A549 (cell line): ENCODE results near the gene LRIF1. TPM values are rescaled to one million over a fixed set of nuclear protein-coding genes. Genes with fewer than 3 reads are reported as not detected.

Experiments
- ATAC-seq, 2 experiments: fragments of 200-7000 bp in 1 of 2; fragments of >200 bp in 1 of 2; cut with Nextera tagmentation in 1 of 2; cut with Tn5 transposase in 1 of 2; 3 replicates each; pipeline versions ENCODE4 v1.8.0 to v1.9.1; 2018 to 2020; ENCODE audit warnings: mild to moderate bottlenecking in 1 of 2, moderate library complexity in 1 of 2
- CTCF ChIA-PET: fragments of 300-600 bp; sonication (Branson Sonifier 250); formaldehyde crosslinking; extraction: SDS; loops from one replicate; lab custom pipeline; 2021; ENCODE audit warnings: antibody characterized with exemption, inconsistent platforms; lab: Yijun Ruan, JAX
- POLR2A ChIA-PET: fragments of 350-600 bp; formaldehyde crosslinking; extraction: SDS; loops from one replicate; lab custom pipeline; 2021; ENCODE audit warnings: antibody characterized with exemption, inconsistent platforms; lab: Yijun Ruan, JAX
- DNase-seq, 2 experiments: peaks; one replicate each; pipeline versions ENCODE4 v3.0.0 to v3.0.0-alpha.2; 2011 to 2016; ENCODE audit warnings: low read depth in 1 of 2, low spot score in 1 of 2
- FAIRE-seq: peaks from 2 replicates; lab custom pipeline; 2011; peaks lifted over from hg19 to GRCh38; lab: Jason Lieb, UNC
- H3K27ac ChIP-seq, 2 experiments: fragments of >200 bp; sonication (Bioruptor Twin); formaldehyde crosslinking; 3 replicates each; pipeline ENCODE4 v1.5.1; 2016 to 2017
- H3K4me1 ChIP-seq: fragments of >200 bp; sonication (Bioruptor Twin); formaldehyde crosslinking; 3 replicates; pipeline ENCODE4 v1.6.1; 2016
- H3K4me2 ChIP-seq: fragments of >200 bp; sonication (Bioruptor Twin); formaldehyde crosslinking; 3 replicates; pipeline ENCODE4 v1.6.1; 2016
- H3K4me3 ChIP-seq: fragments of >200 bp; sonication (Bioruptor Twin); formaldehyde crosslinking; 3 replicates; pipeline ENCODE4 v1.5.1; 2016
- H3K9me3 ChIP-seq: fragments of >200 bp; sonication (Bioruptor Twin); formaldehyde crosslinking; 3 replicates; pipeline ENCODE4 v1.6.1; 2016
- CEBPB ChIP-seq, 2 experiments: fragments of >200 bp in 1 of 2; sonication (Bioruptor Twin) in 1 of 2; formaldehyde crosslinking in 1 of 2; IDR thresholded peaks; 2 replicates each; pipeline ENCODE4 v1.6.1; 2012 to 2016
- CHD4 ChIP-seq: fragments of 200-600 bp; sonication (generic); IDR thresholded peaks from 2 replicates; pipeline ENCODE4 v1.6.1; 2016; ENCODE audit warnings: antibody characterized with exemption, mild to moderate bottlenecking, borderline replicate concordance
- EHF ChIP-seq: fragments of 250-450 bp; sonication (Bioruptor Pico); IDR thresholded peaks from 2 replicates; pipeline ENCODE4 v1.5.0; 2020; ENCODE audit warnings: mild to moderate bottlenecking
- EHMT2 ChIP-seq: fragments of 200-600 bp; sonication (generic); IDR thresholded peaks from 2 replicates; pipeline ENCODE4 v1.6.1; 2016; ENCODE audit warnings: antibody characterized with exemption, low read depth, mild to moderate bottlenecking, moderate library complexity
- EP300 ChIP-seq, 2 experiments: fragments of >200 bp; sonication (Bioruptor Twin); formaldehyde crosslinking; IDR thresholded peaks; 2 replicates in 1 of 2; 3 replicates in 1 of 2; pipeline ENCODE4 v1.6.1; 2016 to 2017
- FOSB ChIP-seq: fragments of 250-450 bp; sonication (Bioruptor Pico); IDR thresholded peaks from 2 replicates; pipeline ENCODE4 v1.5.0; 2020; ENCODE audit warnings: mild to moderate bottlenecking, moderate library complexity
- FOXS1 ChIP-seq: fragments of 250-450 bp; sonication (Bioruptor Pico); IDR thresholded peaks from 2 replicates; pipeline ENCODE4 v1.5.0; 2020; ENCODE audit warnings: mild to moderate bottlenecking, moderate library complexity
- HEYL ChIP-seq: fragments of 250-450 bp; sonication (Bioruptor Pico); IDR thresholded peaks from 2 replicates; pipeline ENCODE4 v1.8.0; 2021; ENCODE audit warnings: mild to moderate bottlenecking, moderate library complexity
- JUN ChIP-seq, 2 experiments: fragments of >200 bp; sonication (Bioruptor Twin); formaldehyde crosslinking; IDR thresholded peaks; 2 replicates in 1 of 2; 3 replicates in 1 of 2; pipeline ENCODE4 v1.6.1; 2016 to 2017
- JUNB ChIP-seq: fragments of >200 bp; sonication (Bioruptor Twin); formaldehyde crosslinking; IDR thresholded peaks from 2 replicates; pipeline ENCODE4 v1.6.1; 2016
- KDM5A ChIP-seq: fragments of 200-600 bp; sonication (generic); IDR thresholded peaks from 2 replicates; pipeline ENCODE4 v1.6.1; 2016; ENCODE audit warnings: antibody characterized with exemption, mild to moderate bottlenecking
- MAFK ChIP-seq: fragments of 450-650 bp; IDR thresholded peaks from 2 replicates; pipeline ENCODE4 v1.6.1; 2014; ENCODE audit not compliant: partially characterized antibody
- NFE2L2 ChIP-seq: fragments of 150-350 bp; conservative IDR thresholded peaks from 2 replicates; pipeline ENCODE4 v1.6.1; 2014; ENCODE audit warnings: low read length
- POLR2A ChIP-seq: IDR thresholded peaks from 2 replicates; pipeline ENCODE4 v1.6.1; 2012; ENCODE audit warnings: mild to moderate bottlenecking, low read length
- POLR2AphosphoS2 ChIP-seq: conservative IDR thresholded peaks from 2 replicates; pipeline ENCODE4 v1.6.1; 2012; ENCODE audit warnings: low read length, improper control_type of control experiment, inconsistent platforms
- RAD21 ChIP-seq, 2 experiments: fragments of >200 bp in 1 of 2; sonication (Bioruptor Twin) in 1 of 2; formaldehyde crosslinking in 1 of 2; IDR thresholded peaks in 1 of 2; conservative IDR thresholded peaks in 1 of 2; 2 replicates in 1 of 2; 3 replicates in 1 of 2; pipeline ENCODE4 v1.6.1; 2012 to 2018; ENCODE audit warnings: inconsistent platforms in 1 of 2
- RCOR1 ChIP-seq: fragments of 150-350 bp; IDR thresholded peaks from 2 replicates; pipeline ENCODE4 v1.6.1; 2014; ENCODE audit warnings: antibody characterized with exemption, low read length, low read depth
- RFX5 ChIP-seq: fragments of 450-650 bp; IDR thresholded peaks from 2 replicates; pipeline ENCODE4 v1.7.1; 2014; ENCODE audit warnings: antibody characterized with exemption, mild to moderate bottlenecking, moderate library complexity
- RNF2 ChIP-seq: fragments of 200-600 bp; sonication (generic); IDR thresholded peaks from 2 replicates; pipeline ENCODE4 v1.6.1; 2016; ENCODE audit warnings: low read depth, mild to moderate bottlenecking, antibody characterized with exemption, moderate library complexity, borderline replicate concordance
- SMC3 ChIP-seq: fragments of >200 bp; sonication (Bioruptor Twin); formaldehyde crosslinking; IDR thresholded peaks from 3 replicates; pipeline ENCODE4 v1.6.1; 2018; ENCODE audit warnings: inconsistent platforms
- ZC3H11A ChIP-seq: fragments of 450-650 bp; IDR thresholded peaks from 2 replicates; pipeline ENCODE4 v1.6.1; 2014; ENCODE audit warnings: antibody characterized with exemption, mild to moderate bottlenecking
- ZNF302 ChIP-seq: fragments of 250-450 bp; sonication (Bioruptor Pico); IDR thresholded peaks from 2 replicates; pipeline ENCODE4 v1.9.0; 2021; ENCODE audit warnings: inconsistent platforms, mild to moderate bottlenecking, moderate library complexity
- WGBS: methylation state at CpG from one replicate; pipeline ENCODE4 v1.1.6; 2017; ENCODE audit errors: missing lambda C conversion rate; 5-methylcytosine and 5-hydroxymethylcytosine counted together
- polyA plus RNA-seq, 4 experiments: library from polyadenylated mRNA; depleted of rRNA in 3 of 4; stranded (reverse); fragments of >200 nt; fragmentation: RNase III in 1 of 4; extraction: RNeasy Plus Mini Kit Qiagen cat#74134 plus additional on column Dnase treatment in 1 of 4; gene quantifications; 2 replicates in 3 of 4; 3 replicates in 1 of 4; pipeline ENCODE4 v1.2.3, GENCODE V29; 2011 to 2017
- TF ChIP-seq, protein P1 (sequence below): fragments of 150-350 bp; IDR thresholded peaks from 2 replicates; pipeline ENCODE4 v1.6.1; 2014; ENCODE audit warnings: low read depth, mild to moderate bottlenecking, low read length
- TF ChIP-seq, protein P2 (sequence below): fragments of >200 bp; sonication (Bioruptor Twin); formaldehyde crosslinking; IDR thresholded peaks from 2 replicates; pipeline ENCODE4 v1.6.1; 2016
- TF ChIP-seq, protein P3 (sequence below): fragments of 250-450 bp; sonication (Bioruptor Pico); IDR thresholded peaks from 2 replicates; pipeline ENCODE4 v1.5.0; 2020; ENCODE audit warnings: low read depth, mild to moderate bottlenecking, moderate library complexity
- TF ChIP-seq, protein P4 (sequence below): fragments of 200-600 bp; sonication (generic); IDR thresholded peaks from 2 replicates; pipeline ENCODE4 v1.6.1; 2016; ENCODE audit warnings: antibody characterized with exemption, mild to moderate bottlenecking, moderate library complexity
- TF ChIP-seq, protein P5 (sequence below): IDR thresholded peaks from 2 replicates; pipeline ENCODE4 v1.6.1; 2012
- TF ChIP-seq, protein P6 (sequence below): fragments of >200 bp; sonication (Bioruptor Twin); formaldehyde crosslinking; IDR thresholded peaks from 3 replicates; pipeline ENCODE4 v1.5.1; 2016

LRIF1 gene
- polyA plus RNA-seq, 2 of the 4 experiments (the other 2 are of a cell fraction): 16.3 to 40.8 TPM

DNA sequence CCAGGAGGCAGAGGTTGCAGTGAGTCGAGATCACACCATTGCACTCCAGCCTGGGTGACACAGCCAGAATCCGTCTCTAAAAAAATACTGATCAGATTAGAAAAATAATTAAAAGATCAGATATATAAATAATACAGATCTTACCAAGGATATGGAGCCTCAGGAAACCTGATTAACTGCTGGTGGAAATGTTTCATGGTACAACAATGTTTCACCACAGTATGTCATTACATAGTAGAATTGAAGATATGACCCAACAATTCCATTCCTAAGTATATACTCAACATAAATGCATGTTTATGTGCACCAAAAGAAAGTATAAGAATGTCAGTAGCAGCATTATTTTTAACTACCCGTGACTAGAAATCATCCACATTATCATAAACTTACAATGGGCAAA, 49.0 kb downstream of the LRIF1 start:
- 69% methylated on average over 3 of the region's 3 CpGs for WGBS
- H3K4me2 ChIP-seq: no peak overlapping the region
- ChIA-PET POLR2A (no interaction called here), CTCF (no interaction called here)
- peaks cover 12% of the 10 kb centered on the region; the same call in 1 of the 3 replicates for H3K4me1 ChIP-seq
- no peak overlapping the region for H3K27ac ChIP-seq
- DNase-seq (no peak), ATAC-seq (no peak), FAIRE-seq (no peak)
- H3K9me3 ChIP-seq: peaks cover 4% of the 10 kb centered on the region; the same call in 2 of the 3 replicates
- H3K4me3 ChIP-seq: no peak overlapping the region
- TF ChIP-seq ZC3H11A: no peak
- TF ChIP-seq POLR2AphosphoS2: no peak
- TF ChIP-seq EHF (CRISPR knock-in tag): no peak
- TF ChIP-seq ZNF302: no peak
- TF ChIP-seq, protein P1, sequence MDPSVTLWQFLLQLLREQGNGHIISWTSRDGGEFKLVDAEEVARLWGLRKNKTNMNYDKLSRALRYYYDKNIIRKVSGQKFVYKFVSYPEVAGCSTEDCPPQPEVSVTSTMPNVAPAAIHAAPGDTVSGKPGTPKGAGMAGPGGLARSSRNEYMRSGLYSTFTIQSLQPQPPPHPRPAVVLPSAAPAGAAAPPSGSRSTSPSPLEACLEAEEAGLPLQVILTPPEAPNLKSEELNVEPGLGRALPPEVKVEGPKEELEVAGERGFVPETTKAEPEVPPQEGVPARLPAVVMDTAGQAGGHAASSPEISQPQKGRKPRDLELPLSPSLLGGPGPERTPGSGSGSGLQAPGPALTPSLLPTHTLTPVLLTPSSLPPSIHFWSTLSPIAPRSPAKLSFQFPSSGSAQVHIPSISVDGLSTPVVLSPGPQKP: no peak
- no peak for TF ChIP-seq RNF2
- TF ChIP-seq POLR2A: no peak
- no peak for TF ChIP-seq SMC3
- TF ChIP-seq RAD21 (conservative IDR thresholded peaks at IDR 0.05 in 1 of 2, IDR thresholded peaks at IDR 0.05 in 1 of 2): no peak
- no peak for TF ChIP-seq FOXS1 (CRISPR knock-in tag)
- TF ChIP-seq EP300 (IDR thresholded peaks at IDR 0.05): no peak
- no peak for TF ChIP-seq RFX5
- TF ChIP-seq NFE2L2: no peak
- no peak for TF ChIP-seq RCOR1
- TF ChIP-seq HEYL (CRISPR knock-in tag): no peak
- TF ChIP-seq, protein P2, sequence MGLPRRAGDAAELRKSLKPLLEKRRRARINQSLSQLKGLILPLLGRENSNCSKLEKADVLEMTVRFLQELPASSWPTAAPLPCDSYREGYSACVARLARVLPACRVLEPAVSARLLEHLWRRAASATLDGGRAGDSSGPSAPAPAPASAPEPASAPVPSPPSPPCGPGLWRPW: no peak
- no peak for TF ChIP-seq CHD4
- TF ChIP-seq, protein P3, sequence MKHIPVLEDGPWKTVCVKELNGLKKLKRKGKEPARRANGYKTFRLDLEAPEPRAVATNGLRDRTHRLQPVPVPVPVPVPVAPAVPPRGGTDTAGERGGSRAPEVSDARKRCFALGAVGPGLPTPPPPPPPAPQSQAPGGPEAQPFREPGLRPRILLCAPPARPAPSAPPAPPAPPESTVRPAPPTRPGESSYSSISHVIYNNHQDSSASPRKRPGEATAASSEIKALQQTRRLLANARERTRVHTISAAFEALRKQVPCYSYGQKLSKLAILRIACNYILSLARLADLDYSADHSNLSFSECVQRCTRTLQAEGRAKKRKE (CRISPR knock-in tag): no peak

DNA sequence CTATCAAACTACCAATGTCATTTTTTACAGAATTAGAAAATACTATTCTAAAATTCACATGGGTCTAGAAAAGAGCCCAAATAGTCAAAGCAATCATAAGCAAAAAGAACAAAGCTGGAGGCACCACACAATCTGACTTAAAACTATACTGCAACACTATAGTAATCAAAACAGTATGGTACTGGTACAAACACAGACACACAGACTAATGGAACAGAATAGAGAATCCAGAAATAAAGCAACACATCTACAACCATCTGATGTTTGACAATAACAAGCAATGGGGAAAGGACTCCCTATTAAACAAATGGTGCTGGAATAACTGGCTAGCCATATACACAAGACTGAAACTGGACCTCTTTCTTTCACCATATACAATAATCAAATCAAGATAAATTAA, 50.9 kb downstream of the LRIF1 start:
- ATAC-seq: no peak
- CTCF ChIA-PET: no interaction called here
- no peak for FAIRE-seq

More for the DNA sequence above, 50.9 kb downstream of the LRIF1 start:
- peaks cover 4% of the 10 kb centered on the region; the same call in 2 of the 3 replicates for H3K9me3 ChIP-seq
- H3K4me3 ChIP-seq: no peak overlapping the region
- TF ChIP-seq JUN (IDR thresholded peaks at IDR 0.05): no peak
- no peak for TF ChIP-seq RAD21 (conservative IDR thresholded peaks at IDR 0.05 in 1 of 2, IDR thresholded peaks at IDR 0.05 in 1 of 2)
- TF ChIP-seq CEBPB (IDR thresholded peaks at IDR 0.05): no peak
- no peak for TF ChIP-seq KDM5A
- no peak for TF ChIP-seq SMC3
- TF ChIP-seq CHD4: no peak
- no peak for TF ChIP-seq FOSB (CRISPR knock-in tag)
- TF ChIP-seq EHF (CRISPR knock-in tag): no peak
- no peak for TF ChIP-seq EHMT2
- TF ChIP-seq, protein P4, sequence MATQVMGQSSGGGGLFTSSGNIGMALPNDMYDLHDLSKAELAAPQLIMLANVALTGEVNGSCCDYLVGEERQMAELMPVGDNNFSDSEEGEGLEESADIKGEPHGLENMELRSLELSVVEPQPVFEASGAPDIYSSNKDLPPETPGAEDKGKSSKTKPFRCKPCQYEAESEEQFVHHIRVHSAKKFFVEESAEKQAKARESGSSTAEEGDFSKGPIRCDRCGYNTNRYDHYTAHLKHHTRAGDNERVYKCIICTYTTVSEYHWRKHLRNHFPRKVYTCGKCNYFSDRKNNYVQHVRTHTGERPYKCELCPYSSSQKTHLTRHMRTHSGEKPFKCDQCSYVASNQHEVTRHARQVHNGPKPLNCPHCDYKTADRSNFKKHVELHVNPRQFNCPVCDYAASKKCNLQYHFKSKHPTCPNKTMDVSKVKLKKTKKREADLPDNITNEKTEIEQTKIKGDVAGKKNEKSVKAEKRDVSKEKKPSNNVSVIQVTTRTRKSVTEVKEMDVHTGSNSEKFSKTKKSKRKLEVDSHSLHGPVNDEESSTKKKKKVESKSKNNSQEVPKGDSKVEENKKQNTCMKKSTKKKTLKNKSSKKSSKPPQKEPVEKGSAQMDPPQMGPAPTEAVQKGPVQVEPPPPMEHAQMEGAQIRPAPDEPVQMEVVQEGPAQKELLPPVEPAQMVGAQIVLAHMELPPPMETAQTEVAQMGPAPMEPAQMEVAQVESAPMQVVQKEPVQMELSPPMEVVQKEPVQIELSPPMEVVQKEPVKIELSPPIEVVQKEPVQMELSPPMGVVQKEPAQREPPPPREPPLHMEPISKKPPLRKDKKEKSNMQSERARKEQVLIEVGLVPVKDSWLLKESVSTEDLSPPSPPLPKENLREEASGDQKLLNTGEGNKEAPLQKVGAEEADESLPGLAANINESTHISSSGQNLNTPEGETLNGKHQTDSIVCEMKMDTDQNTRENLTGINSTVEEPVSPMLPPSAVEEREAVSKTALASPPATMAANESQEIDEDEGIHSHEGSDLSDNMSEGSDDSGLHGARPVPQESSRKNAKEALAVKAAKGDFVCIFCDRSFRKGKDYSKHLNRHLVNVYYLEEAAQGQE: no peak
- no peak for TF ChIP-seq JUNB
- TF ChIP-seq, protein P5, sequence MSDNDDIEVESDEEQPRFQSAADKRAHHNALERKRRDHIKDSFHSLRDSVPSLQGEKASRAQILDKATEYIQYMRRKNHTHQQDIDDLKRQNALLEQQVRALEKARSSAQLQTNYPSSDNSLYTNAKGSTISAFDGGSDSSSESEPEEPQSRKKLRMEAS: no peak
- TF ChIP-seq, protein P3 (CRISPR knock-in tag): no peak
- TF ChIP-seq POLR2AphosphoS2: no peak
- TF ChIP-seq, protein P6, sequence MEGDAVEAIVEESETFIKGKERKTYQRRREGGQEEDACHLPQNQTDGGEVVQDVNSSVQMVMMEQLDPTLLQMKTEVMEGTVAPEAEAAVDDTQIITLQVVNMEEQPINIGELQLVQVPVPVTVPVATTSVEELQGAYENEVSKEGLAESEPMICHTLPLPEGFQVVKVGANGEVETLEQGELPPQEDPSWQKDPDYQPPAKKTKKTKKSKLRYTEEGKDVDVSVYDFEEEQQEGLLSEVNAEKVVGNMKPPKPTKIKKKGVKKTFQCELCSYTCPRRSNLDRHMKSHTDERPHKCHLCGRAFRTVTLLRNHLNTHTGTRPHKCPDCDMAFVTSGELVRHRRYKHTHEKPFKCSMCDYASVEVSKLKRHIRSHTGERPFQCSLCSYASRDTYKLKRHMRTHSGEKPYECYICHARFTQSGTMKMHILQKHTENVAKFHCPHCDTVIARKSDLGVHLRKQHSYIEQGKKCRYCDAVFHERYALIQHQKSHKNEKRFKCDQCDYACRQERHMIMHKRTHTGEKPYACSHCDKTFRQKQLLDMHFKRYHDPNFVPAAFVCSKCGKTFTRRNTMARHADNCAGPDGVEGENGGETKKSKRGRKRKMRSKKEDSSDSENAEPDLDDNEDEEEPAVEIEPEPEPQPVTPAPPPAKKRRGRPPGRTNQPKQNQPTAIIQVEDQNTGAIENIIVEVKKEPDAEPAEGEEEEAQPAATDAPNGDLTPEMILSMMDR: no peak
- TF ChIP-seq MAFK: no peak
- TF ChIP-seq RFX5: no peak
- H3K27ac ChIP-seq: no peak overlapping the region
- DNase-seq: no peak
- H3K4me1 ChIP-seq: peaks cover 12% of the 10 kb centered on the region; the same call in 1 of the 3 replicates
- H3K4me2 ChIP-seq: no peak overlapping the region
- POLR2A ChIA-PET: no interaction called here
